Measurements from ENCODE around the gene TBK1.

The TBK1 gene

DNA sequence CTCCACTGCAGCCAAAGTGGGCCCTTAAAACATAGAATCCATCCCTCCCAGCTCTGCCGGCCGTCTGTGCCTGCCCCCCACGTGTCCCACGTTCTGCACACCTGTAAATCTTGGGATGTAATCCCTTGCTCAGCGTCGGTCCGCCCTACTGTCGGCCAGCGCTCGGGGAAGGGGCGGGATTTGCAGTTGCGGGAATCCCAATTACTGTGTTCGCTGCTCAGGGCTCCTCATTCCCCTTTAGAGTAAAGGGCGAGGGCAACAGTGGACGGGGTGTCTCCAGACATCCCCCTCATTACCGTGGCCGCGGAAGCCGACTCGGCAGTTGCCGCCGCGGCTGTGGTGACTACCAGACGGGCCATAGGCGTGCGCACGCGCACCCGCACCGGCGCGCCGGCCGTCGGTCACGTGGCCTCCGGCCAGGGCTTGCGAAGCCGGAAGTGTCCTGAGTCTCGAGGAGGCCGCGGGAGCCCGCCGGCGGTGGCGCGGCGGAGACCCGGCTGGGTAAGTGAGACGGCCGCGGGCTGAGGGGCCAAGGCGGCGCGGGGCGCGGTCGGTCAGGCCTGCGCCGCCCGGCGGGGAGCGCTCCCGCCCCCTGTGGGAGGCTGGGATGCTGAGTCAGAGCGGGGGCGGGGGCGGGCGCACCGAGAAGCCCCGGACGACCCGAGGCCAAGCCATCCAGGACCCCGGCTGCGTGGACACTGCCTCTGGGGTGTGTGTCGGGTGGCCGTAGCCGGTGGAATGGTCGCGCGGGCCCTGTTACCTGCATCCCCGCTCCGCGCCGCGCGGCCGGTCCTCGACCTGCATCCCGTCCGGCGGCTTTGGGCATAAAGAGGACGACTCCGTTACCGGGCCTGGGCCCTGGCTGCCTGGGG is at the start of gene TBK1:
TBK1 (plus strand) TSS at position 434 of the 872 bp plus-strand sequence. CDS start 3,751 bp downstream, outside the sequence.
- peak; percentile 99 for DNase-seq (ENCODE audit: low spot score)

DNA sequence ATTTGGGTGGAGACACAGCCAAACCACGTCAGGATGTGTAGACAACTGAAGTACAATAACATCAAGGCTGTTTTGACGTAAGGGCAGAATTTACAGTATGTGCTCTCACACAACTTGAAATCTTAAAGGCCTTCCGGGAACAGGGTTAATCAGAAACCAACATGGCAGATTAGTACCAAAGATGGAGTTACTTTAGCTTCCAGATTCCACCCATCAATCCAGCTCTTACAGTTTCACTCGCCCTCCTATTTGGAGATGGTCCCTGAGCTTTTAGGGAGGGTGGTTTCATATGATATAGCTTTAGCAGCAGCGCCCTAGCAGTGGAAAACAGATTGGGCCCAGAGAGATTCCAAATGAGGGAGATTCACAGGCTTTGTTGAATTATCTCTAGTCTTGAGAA is 49.7 kb upstream of the TBK1 start:
- DNase-seq (ENCODE audit: low spot score) = no peak

DNA sequence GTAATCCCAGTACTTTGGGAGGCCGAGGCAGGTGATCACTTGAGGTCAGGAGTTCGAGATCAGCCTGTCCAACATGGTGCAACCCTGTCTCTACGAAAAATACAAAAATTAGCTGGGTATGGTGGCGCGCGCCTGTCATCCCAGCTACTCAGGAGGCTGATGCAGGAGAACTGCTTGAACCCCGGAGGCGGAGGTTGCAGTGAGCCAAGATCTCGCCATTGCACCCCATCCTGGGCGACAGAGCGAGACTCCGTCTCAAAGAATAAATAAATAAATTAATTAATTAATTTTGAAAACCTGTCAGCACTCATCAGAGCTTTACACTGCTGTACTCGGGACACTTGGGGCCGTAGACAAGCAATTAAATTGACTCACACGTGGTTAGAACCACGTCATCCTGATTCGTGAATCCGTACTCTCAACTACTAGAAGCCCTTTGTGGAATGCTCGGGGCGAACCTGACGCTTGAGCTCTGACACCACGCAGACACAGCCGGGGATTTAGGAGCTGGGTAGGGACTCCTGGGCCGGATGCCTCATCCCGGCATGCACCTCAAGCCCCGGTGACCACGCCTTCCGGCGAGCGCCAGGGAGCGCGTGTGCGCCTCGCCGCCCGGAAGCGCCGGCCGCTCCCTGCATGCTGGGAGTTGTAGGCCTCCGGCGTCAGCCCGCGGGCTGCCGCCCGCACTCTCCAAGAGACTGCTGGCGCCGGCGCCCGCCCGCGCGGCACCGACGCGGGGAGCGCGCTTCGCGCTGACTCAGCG is 48.0 kb upstream of the TBK1 start, which contains the start of gene XPOT:
XPOT (plus strand) TSS at position 686 of the 763 bp plus-strand sequence. CDS start 5,644 bp downstream, outside the sequence.
- DNase-seq (ENCODE audit: low spot score) = peak; percentile 98

DNA sequence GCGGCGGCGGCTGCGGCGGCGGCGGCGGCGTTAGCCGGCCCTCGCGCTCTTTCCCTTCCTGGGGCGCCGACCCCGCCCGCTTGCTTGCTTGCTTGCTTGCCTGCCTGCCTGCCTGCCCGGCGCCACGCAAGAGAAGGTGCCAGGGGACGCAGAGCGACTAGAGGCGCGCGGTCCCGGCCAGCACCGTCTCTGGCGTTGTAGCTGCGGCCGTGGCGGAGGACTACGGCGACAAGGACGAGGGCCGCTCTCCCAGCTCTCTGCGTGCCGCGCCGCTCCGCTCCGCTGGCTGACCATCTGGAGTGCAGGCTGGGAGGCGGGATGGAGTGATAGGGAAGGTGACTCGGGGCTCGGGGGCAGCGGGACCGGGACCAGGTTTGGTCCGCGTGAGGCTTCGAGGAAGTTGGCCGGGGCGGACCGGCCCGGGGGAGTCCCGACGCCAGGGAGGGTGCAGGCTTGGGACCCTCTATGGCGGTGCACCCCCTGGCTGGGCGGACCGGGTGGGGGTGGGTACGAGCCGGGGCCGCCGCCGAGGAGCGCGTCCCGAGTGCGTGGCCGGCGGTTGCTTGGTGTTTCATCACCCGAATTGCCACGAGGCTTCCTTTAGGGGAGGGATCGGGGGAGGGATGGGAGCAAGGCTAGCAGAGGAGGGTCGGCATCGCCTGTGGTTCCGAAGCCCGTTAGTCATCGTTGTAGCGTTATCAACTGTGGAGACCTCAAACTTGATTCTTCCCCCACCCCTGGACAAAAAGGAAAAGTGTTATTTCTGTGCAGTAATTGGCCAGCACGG is 47.3 kb upstream of the TBK1 start:
- no peak for DNase-seq (ENCODE audit: low spot score)

DNA sequence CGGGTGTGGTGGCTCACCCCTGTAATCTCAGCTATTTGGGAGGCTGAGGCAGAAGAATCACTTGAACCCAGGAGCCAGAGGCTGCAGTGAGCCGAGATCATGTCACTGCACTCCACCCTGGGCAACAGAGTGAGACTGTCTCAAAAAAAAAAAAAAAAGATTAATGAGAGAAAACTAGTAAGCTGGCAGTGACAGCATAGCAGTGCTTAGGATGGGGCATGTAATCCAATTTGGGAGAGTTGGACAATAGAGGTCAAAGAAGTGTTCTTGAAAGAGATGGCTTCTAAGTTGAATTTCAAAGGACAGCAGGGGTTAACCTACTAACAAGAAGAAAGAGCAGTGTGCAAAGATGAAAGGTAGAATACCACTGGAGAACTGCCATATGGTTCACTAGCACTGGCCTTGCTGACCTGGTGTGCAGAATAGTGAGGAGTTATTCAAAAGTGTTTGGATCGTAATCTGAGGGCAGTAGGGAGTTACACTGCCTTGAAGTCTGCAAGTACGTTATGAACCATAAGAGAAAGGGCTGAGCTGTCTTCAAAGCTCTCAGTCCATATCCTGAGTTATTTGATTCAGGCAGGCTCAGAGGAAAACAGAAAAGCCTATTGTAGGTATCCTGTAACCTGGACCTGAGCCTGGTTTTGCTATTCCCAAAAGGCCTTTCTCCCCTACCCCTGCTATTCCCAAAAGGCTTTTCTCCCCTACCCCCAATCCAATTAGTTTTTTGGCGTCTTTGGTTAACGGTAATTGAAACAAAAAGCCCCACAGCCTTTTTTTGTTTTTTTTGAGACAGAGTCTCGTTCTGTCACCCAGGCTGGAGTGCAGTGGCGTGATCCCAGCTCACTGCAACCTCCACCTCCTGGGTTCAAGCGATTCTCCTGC is 44.3 kb upstream of the TBK1 start:
- no peak for DNase-seq (ENCODE audit: low spot score)

DNA sequence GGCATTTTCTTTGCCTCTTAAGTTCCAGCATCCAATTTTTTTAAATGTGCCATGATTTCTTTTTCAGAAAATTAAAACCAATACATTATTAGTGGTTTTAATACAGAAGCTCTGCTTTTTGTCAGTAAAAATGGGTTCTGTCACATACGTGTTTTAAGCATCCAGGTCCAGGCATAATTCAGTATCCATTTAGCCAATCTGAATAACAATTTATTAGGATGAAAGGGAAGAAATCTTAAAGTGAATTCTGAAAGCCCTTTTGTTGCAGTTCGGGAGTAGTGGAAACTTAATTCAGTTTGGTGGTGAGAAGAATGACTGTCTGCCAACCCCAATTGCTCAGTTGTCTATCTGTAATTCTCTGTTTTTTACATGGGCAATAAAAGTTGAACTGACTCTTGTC is 40.5 kb upstream of the TBK1 start:
- DNase-seq (ENCODE audit: low spot score) = no peak

DNA sequence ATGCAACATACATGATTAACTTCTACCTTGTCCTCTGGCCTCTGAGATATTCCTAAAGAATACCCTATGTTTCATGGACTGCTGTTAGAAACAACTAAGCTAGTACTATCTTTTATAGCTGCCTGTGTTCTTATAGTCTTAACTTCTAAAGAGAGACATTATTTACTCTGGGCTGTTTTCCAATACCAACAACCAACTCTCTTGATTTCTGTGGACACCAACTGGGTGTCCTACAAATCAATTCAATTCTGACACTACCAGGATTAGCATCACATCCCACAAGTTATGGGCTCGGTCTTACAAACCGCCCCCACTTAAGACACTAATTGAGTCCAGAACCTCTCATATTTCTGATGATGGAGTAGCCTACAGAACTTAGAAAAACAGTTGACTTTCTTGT is 39.5 kb upstream of the TBK1 start:
- no peak for DNase-seq (ENCODE audit: low spot score)

DNA sequence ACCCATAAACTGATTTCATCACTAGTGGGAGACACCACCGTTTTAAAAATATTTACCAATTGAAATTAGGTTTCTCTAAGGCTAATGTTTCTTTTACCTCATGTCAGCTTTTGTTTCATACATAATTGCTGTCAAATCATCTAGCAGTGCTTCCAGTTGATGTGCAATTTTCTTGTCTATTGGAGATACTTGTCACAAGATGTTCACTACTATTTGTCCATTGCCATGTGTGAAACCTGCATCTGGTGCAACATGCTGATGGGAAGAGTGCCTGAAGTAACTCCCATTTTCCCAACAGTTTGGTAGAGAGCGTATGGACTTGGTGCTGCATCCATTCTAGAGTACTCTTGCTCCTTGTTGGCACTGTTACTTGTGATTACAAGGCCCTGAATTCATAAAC is 38.0 kb upstream of the TBK1 start:
- no peak for DNase-seq (ENCODE audit: low spot score)

DNA sequence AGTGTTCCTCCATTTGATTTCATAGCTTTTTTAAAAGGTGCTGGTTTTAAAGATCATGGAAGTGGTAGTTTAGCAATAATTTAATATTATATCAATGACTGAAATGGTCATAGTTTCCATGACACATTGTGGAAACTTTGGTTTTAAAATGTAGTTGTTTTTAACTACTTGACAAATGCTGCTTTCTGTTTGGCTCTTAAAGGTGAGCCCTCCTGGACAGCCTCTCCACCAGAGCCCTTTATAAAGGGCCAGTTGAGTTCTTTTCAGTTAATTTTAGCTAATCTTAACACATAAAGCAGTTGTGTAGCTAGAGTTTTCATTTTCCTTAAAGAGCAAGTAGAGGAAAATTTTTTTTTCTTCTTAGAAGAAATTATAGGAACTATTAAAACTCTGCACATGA is 33.7 kb upstream of the TBK1 start:
- DNase-seq (ENCODE audit: low spot score) = no peak

DNA sequence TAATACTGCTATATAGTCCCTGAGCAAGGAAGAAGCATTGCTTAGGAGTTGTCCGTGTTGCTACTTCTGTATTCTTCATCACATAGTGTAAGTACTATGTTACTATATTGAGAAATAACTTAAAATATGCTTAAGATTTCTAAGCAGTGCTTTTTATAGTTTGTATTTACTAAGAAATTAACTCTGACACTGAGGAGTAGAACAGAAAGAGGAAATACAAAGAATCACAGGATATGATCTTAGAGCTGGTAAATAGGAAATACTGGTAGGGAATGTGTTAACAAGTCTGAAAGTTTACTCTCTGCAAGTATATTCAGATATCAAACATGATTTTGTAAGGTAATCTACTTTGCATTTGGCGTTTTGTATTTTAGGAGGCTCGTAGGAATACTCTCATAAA is 32.2 kb upstream of the TBK1 start:
- no peak for DNase-seq (ENCODE audit: low spot score)

DNA sequence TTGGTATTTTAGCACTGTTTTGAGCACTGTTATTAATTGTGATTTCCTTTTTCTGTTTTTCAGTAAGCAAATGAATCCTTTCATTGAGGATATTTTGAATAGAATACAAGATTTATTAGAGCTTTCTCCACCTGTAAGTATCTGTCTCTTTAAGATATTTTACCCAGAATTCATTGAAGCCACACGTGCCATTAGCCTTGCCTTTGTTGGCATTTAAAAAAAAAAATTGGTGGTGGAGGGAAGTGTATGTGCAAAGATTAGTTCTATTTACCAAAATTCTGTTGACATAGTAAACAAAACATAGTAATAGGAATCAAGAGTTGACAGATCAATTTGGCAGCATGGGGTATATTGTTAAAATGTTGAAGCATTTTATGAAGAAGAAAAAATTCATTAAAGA is 23.9 kb upstream of the TBK1 start:
- no peak for DNase-seq (ENCODE audit: low spot score)

DNA sequence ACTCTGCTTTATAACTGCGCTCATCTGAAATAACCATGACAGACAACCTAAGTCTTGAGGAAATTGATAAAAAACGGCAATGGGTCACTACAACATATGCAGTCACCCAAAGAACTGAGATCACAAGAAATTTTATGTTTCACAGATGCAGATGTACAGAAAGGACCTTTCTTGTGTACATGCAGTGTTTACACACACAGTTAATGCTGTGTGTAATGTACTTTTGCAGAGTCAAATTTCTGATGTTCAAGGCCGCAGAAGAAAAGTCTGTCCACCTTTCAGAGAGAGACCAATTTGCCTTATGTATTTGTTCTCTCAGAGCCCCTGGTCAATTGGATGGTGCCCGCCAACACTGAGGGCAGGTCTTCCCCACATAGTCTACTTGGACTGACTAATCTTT is 23.0 kb upstream of the TBK1 start:
- no peak for DNase-seq (ENCODE audit: low spot score)

DNA sequence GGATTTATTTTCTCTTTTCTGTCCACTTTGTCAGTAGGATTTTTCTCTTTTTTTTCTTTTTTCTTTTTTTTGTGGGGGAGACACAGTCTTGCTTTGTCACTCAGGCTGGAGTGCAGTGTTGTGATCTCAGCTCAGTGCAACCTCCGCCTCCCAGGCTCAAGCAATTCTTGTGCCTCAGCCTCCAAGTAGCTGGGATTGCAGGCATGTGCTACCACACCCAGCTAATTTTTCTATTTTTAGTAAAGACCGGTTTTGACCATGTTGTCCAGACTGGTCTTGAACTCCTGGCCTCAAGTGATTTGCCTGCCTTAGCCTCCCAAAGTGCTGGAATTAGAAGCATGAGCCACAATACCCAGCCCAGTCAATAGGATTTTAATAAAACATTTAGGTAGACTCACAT is 21.0 kb upstream of the TBK1 start:
- no peak for DNase-seq (ENCODE audit: low spot score)

DNA sequence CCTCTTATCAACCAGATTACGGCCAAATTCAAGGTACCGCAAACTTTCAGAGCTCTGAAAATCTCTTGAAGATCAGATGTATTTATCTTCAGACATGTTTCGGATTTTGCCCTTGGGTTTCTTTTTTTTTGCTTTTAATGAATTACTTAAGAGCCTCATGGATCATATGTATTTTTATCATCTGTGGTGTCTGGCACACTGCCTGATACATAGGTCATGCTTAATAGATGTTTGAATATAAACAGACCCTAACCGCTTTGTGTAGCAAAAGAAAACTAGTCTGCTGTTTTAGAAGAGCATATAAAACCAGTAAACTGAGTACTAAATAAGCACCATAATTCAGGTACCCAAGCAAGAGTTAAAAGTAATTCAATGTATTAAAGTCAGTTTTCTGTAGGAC is 20.1 kb upstream of the TBK1 start:
- no peak for DNase-seq (ENCODE audit: low spot score)

DNA sequence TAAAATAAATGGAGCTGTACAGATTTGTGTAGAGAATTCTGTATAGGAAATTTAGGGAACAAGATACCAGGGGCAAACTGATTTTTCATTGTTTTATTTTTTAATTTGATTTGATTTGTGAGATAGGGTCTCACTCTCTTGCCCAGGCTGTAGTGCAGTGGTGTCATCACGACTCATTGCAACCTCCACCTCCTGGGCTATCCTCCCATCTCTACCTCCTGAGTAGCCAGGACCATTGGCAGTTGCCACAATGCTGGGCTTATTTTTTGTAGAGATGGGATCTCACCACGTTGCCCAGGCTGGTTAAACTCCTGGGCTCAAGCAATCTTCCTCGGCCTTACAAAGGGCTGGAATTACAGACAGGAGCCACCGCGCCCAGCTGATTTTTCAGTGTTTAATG is 18.0 kb upstream of the TBK1 start:
- no peak for DNase-seq (ENCODE audit: low spot score)

DNA sequence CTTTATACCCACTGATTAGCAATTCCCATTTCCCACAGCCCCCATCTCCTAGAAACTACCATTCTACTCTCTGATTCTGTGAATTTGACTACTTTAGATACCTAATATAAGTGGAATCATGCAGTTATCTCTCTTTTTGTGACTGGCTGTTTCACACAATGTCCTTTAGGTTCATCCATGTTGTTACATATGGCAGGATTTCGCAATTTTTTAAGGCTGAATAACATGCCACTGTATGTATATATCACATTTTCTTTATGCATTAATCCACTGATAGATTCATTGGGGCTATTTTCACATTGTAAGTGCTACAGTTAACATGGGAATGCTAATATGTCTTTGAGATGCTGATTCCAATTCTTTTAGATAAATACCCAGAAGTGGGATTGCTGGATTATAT is 11.8 kb upstream of the TBK1 start:
- DNase-seq (ENCODE audit: low spot score) = no peak

DNA sequence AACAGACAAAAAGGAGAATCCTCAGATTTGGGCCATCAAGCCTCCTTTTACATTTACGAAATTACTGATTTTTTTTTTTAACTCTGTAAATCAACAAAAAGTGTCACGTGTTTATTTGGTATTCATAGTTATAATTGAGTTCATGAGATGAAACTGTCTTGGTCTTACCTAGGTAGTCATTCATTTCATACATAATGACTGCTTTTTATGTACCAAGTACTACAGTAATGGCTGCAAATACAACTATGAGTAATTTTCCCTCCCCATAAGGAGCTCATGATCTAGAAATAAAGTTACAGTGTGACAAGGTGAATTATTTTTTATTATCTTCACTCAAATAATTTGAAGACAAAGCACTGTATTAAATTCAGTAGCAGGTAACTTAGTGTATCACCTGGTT is 6.4 kb upstream of the TBK1 start:
- DNase-seq (ENCODE audit: low spot score) = no peak

DNA sequence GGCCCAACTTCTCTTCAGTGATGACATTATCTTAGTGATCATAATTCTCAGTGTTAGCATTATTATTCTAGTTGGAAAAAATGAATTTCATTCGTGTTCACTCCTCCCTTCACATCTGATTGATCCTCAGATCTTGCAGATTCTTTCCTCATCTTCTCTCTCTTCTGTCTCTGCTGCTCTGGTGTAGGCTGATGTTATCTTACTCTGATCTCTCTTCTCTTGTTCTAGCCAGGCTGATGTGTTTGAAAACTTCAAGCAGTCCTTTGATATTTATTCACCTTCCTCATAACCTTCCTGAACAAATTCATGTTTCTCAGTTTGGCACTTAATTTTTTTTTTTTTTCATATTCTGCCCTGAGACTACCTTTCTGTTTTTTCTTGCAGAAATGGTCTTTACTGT is 5.6 kb upstream of the TBK1 start:
- no peak for DNase-seq (ENCODE audit: low spot score)

DNA sequence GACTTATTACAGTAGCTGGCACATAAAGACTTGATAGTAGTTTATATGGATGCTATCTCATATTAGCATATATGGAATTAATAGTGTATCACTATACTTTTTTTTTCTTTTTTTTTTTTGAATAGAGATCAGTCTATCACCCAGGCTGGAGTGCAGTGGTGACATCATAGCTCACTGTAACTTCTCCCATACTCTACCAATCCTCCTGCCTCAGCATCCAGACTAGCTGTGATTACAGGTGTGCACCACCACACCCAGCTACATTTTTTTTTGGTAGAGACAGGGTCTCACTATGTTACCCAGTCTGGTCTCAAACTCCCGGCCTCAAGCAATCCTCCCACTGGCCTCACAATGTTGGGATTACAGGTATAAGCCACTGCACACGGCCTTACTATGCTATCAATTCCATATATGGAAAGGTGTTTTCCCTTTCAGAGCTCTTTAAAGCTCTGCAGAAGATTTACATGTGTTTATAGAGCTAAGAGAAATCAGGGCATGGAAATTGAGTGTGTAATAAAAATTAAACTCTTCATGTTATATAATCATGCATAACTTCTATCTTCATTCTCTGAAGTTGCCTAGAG is 1.8 kb upstream of the TBK1 start:
- DNase-seq (ENCODE audit: low spot score) = no peak

DNA sequence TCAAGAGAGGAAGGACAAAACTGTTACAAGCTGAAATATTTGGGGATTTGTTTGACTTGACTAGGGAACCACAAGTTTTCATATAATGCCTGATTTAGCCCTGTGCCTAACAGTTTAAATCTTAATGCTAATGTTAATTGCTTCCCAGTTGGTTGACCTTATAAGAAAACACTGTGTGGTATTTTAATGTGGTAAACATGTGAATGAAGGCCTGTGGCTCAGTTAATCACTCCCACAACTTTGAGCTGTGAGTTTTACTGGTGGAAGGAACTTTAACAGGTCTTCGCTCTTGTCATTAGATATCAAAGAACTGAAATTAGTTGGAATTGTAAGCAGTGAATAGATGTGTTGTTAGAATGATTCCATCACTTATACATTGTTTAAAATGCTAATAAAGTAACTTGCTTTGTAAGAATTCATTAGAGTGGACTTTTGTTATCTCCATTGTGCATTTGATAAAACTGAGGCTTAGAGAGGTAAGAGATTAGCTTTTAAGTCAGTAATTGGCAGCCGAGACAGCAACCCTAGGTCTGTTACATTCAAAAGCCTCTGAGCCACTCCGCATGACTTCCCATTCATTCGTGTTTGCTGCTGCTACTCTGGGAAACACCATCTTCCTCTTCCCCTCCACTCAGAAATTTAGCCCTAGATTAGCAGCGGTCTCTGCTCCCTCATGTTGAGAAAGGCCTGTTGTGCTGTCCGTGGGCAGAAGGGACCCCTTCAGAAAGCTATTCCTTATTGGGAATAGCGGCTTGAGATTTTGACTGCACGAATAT is 1.0 kb upstream of the TBK1 start:
- DNase-seq (ENCODE audit: low spot score) = peak; percentile 59
